ENCODE measurements around the gene GMPPA. TPM values are rescaled to one million over a fixed set of nuclear protein-coding genes. Genes with fewer than 3 reads are reported as not detected.

GMPPA gene
- total and polyA plus RNA-seq, 9 of the 15 experiments (the other 6 are each of a cell fraction or from before 2014, with no cell fraction given) = 7.0 to 101 (median 66.7) TPM

DNA sequence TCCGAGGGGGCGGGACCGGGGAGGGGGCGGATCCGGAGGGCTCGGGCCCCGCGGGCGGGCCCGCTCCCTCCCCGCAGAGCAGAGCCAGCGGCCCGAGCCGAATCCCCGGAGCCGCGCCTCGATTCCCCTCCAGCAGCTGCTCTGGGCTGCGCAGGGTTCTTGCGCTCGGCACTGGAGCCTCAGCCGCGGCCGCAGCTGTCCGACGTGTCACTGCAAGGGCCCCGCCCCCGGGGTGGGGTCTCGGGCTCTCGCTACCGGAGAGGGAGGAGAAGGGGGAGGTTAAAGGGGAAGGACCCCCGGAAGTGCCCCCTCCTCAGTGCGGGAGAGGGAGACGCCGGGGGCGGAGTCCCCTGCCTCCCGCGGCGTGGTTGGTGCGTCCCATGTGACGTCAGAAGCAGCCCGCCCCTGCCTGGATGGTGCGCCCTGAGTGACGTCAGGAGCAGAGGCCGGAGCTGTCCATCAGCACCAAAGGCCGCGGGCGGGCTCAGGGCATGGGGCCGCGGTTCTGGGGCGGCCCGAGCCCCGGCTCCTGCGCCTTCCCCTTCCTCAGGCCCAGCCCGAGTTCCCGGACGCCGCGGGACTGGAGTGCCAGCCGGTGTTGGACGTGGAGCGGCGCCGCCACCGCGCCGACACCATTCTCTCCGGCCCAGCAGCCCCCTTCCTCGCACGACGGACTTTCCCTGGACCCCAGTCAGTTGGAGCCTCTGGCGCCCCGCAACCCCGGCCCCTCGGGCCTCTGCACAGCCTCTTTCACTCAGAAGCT, 45.1 kb downstream of the GMPPA start, which contains the start of the genes CHPF and TMEM198 (continued):
- TF ChIP-seq, protein P1, sequence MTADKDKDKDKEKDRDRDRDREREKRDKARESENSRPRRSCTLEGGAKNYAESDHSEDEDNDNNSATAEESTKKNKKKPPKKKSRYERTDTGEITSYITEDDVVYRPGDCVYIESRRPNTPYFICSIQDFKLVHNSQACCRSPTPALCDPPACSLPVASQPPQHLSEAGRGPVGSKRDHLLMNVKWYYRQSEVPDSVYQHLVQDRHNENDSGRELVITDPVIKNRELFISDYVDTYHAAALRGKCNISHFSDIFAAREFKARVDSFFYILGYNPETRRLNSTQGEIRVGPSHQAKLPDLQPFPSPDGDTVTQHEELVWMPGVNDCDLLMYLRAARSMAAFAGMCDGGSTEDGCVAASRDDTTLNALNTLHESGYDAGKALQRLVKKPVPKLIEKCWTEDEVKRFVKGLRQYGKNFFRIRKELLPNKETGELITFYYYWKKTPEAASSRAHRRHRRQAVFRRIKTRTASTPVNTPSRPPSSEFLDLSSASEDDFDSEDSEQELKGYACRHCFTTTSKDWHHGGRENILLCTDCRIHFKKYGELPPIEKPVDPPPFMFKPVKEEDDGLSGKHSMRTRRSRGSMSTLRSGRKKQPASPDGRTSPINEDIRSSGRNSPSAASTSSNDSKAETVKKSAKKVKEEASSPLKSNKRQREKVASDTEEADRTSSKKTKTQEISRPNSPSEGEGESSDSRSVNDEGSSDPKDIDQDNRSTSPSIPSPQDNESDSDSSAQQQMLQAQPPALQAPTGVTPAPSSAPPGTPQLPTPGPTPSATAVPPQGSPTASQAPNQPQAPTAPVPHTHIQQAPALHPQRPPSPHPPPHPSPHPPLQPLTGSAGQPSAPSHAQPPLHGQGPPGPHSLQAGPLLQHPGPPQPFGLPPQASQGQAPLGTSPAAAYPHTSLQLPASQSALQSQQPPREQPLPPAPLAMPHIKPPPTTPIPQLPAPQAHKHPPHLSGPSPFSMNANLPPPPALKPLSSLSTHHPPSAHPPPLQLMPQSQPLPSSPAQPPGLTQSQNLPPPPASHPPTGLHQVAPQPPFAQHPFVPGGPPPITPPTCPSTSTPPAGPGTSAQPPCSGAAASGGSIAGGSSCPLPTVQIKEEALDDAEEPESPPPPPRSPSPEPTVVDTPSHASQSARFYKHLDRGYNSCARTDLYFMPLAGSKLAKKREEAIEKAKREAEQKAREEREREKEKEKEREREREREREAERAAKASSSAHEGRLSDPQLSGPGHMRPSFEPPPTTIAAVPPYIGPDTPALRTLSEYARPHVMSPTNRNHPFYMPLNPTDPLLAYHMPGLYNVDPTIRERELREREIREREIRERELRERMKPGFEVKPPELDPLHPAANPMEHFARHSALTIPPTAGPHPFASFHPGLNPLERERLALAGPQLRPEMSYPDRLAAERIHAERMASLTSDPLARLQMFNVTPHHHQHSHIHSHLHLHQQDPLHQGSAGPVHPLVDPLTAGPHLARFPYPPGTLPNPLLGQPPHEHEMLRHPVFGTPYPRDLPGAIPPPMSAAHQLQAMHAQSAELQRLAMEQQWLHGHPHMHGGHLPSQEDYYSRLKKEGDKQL (CRISPR knock-in tag; IDR thresholded peaks at IDR 0.05; ENCODE audit: borderline replicate concordance) = no peak
- TF ChIP-seq CHD1 (IDR thresholded peaks at IDR 0.05; ENCODE audit: low read length) (no peak), DDX20 (tag; IDR thresholded peaks at IDR 0.05; ENCODE audit: low read depth) (no peak), SAFB2 (IDR thresholded peaks at IDR 0.05; ENCODE audit: borderline replicate concordance, low read depth, low read length, severe bottlenecking) (no peak), RAD21 (CRISPR knock-in tag; conservative IDR thresholded peaks at IDR 0.05 in 1 of 2, IDR thresholded peaks at IDR 0.05 in 1 of 2) (no peak), PRMT5 (CRISPR knock-in tag; IDR thresholded peaks at IDR 0.05) (0 out of 2 replicates have a peak, but pooled peaks have one; percentile 58), NRF1 (conservative IDR thresholded peaks at IDR 0.05 in 1 of 2, IDR thresholded peaks at IDR 0.05 in 1 of 2) (peak; percentile 91 to 92), HNRNPL (IDR thresholded peaks at IDR 0.05; ENCODE audit: low read depth, low read length) (no peak; the same call in 1 of the 2 replicates), CREBBP (IDR thresholded peaks at IDR 0.05; ENCODE audit: low read depth, low read length) (no peak), ILK (tag; IDR thresholded peaks at IDR 0.05; ENCODE audit: borderline replicate concordance, low read depth) (no peak), HNRNPH1 (optimal IDR thresholded peaks at IDR 0.05; ENCODE audit: low read depth, low read length) (no peak), ZNF584 (CRISPR knock-in tag; IDR thresholded peaks at IDR 0.05; ENCODE audit: low read depth) (no peak), SLC30A9 (CRISPR knock-in tag; IDR thresholded peaks at IDR 0.05) (no peak), NR2C2 (CRISPR knock-in tag; IDR thresholded peaks at IDR 0.05) (0 out of 2 replicates have a peak, but pooled peaks have one; percentile 31), NR2C2 (tag; IDR thresholded peaks at IDR 0.05) (peak; percentile 92)
- TF ChIP-seq, protein P2, sequence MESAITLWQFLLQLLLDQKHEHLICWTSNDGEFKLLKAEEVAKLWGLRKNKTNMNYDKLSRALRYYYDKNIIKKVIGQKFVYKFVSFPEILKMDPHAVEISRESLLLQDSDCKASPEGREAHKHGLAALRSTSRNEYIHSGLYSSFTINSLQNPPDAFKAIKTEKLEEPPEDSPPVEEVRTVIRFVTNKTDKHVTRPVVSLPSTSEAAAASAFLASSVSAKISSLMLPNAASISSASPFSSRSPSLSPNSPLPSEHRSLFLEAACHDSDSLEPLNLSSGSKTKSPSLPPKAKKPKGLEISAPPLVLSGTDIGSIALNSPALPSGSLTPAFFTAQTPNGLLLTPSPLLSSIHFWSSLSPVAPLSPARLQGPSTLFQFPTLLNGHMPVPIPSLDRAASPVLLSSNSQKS (CRISPR knock-in tag; IDR thresholded peaks at IDR 0.05) = no peak
- TF ChIP-seq, protein P3, sequence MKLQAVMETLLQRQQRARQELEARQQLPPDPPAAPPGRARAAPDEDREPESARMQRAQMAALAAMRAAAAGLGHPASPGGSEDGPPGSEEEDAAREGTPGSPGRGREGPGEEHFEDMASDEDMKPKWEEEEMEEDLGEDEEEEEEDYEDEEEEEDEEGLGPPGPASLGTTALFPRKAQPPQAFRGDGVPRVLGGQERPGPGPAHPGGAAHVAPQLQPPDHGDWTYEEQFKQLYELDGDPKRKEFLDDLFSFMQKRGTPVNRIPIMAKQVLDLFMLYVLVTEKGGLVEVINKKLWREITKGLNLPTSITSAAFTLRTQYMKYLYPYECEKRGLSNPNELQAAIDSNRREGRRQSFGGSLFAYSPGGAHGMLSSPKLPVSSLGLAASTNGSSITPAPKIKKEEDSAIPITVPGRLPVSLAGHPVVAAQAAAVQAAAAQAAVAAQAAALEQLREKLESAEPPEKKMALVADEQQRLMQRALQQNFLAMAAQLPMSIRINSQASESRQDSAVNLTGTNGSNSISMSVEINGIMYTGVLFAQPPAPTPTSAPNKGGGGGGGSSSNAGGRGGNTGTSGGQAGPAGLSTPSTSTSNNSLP (IDR thresholded peaks at IDR 0.05; ENCODE audit: borderline replicate concordance, low read depth, low read length) = no peak

All from K562 (cell line).